GM12892 (cell line): ENCODE results near the gene MAD2L2. TPM values are rescaled to one million over a fixed set of nuclear protein-coding genes. Genes with fewer than 3 reads are reported as not detected.
A peak's percentile ranks its signal among the peaks of the same experiment; 100 is the strongest.

Experiments used
- DNase-seq: peaks from one replicate; pipeline ENCODE4 v3.0.0; 2011; ENCODE audit not compliant: insufficient read length
- FAIRE-seq: peaks from 2 replicates; lab custom pipeline; 2011; peaks lifted over from hg19 to GRCh38; lab: Jason Lieb, UNC
- POLR2A ChIP-seq: IDR thresholded peaks from 2 replicates; pipeline ENCODE4 v1.6.1; 2011; ENCODE audit warnings: low read depth, low read length, control low read depth
- POLR2AphosphoS5 ChIP-seq: IDR thresholded peaks from 2 replicates; pipeline ENCODE4 v1.6.1; 2011; ENCODE audit warnings: low read depth, low read length, control low read depth
- TAF1 ChIP-seq: IDR thresholded peaks from 2 replicates; pipeline ENCODE4 v1.6.1; 2011; ENCODE audit warnings: low read depth, mild to moderate bottlenecking, control low read depth, low read length, borderline replicate concordance
- polyA plus RNA-seq: library from polyadenylated mRNA; unstranded; fragments of >200 nt; gene quantifications from one replicate; pipeline ENCODE4 v1.2.1, GENCODE V29; 2012; ENCODE audit warnings: missing spikeins, inconsistent platforms; ENCODE audit not compliant: missing spikeins

MAD2L2 gene
- polyA plus RNA-seq, result 49.0 TPM

GRCh38 chr1:11681071-11681771, at the start of gene MAD2L2:
TSS of gene MAD2L2 (minus strand) at chr1:11681148. CDS start at chr1:11680601, 547 bp downstream.
- TF ChIP-seq POLR2A, result peak; percentile 71; the same call in 1 of the 2 replicates
- peak; percentile 56; the same call in 1 of the 2 replicates for TF ChIP-seq POLR2AphosphoS5
- no peak for TF ChIP-seq TAF1
- DNase-seq (peak; percentile 96), FAIRE-seq (peak; percentile 93)

- DNase-seq (no peak), FAIRE-seq (no peak)
- TF ChIP-seq TAF1 (no peak), POLR2AphosphoS5 (no peak), POLR2A (no peak)
Measured at GRCh38 chr1:11730429-11730891, 49.5 kb upstream of the MAD2L2 start.

- TF ChIP-seq POLR2A (no peak), TAF1 (no peak)
- no peak for DNase-seq
- peak; percentile 91 for FAIRE-seq
Measured at GRCh38 chr1:11729498-11730428, 48.8 kb upstream of the MAD2L2 start.

DNA sequence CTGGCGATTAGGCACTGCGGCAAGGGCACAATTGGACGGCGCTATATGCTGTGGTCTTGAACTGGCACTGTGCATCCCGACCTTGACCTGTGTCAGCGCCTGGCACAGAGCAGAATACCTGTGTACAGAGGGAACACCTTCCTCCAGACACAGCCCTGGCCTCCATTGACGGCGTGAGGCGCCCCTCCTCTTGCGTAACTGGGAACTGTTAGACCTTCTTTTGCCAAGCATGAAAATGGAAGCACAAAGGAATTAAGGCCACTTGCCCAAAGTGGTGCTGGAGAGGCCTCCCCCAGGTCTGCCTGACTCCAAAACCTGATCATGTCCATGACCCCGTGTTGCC, 48.2 kb upstream of the MAD2L2 start:
- no peak for FAIRE-seq
- no peak for TF ChIP-seq TAF1
- no peak for TF ChIP-seq POLR2AphosphoS5
- TF ChIP-seq POLR2A, result no peak
- DNase-seq, result no peak

DNA sequence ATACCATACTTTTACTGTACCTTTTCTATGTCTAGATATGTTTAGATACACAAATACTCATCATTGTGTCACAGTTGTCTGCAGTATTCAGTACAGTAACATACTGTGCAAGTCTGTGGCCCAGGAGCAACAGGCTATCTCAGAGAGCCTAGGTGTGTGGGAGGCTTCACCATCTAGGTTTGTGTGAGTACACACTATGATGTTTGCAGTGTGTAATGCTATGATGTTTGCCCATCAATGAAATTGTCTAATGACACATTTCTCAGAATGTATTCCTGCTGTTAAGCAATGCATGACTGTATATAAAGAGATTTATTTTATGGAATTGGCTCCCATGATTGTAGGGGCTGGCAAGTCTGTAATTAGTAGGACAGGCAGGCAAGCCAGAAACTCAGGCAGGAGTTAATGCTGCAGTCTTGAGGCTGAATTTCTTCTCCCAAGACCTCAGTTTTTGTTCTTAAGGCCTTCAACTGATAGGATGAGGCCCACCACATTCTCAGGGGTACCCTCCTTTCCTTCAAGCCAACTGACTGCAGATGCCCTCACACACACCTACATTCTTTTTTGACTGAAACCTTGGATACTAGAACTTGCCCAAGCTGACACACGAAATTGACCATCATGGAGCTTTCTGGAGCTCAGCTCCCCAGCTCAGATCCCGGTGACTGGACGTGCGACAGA, 47.3 kb upstream of the MAD2L2 start:
- FAIRE-seq (no peak), DNase-seq (no peak)
- TF ChIP-seq POLR2AphosphoS5, result no peak
- no peak for TF ChIP-seq TAF1
- TF ChIP-seq POLR2A, result no peak

GRCh38 chr1:11727119-11727518, 46.2 kb upstream of the MAD2L2 start:
- DNase-seq, result no peak
- no peak for FAIRE-seq
- TF ChIP-seq TAF1, result no peak
- no peak for TF ChIP-seq POLR2AphosphoS5
- no peak for TF ChIP-seq POLR2A

GRCh38 chr1:11725616-11726015, 44.7 kb upstream of the MAD2L2 start:
- DNase-seq, result no peak
- FAIRE-seq, result no peak
- TF ChIP-seq POLR2A (no peak), POLR2AphosphoS5 (no peak), TAF1 (no peak)

DNA sequence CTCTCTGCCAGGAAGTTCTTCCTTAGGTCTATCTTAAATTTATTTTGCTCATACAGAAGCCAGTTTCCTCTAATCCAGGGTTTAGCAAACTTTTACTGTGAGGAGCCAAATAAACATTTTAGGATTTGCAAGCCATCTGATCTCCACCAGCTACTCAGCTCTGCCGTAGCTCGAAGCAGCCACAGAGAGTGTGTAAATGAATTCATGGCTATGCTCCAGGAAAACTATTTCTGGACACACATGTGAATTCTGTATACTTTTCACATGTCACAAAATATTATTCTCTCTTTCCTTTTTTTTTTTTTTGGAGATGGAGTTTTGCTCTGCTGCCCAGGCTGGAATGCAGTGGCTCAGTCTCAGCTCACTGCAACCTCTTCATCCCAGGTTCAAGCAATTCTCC, 41.6 kb upstream of the MAD2L2 start:
- TF ChIP-seq TAF1 (no peak), POLR2A (no peak), POLR2AphosphoS5 (no peak)
- FAIRE-seq (no peak), DNase-seq (no peak)

DNA sequence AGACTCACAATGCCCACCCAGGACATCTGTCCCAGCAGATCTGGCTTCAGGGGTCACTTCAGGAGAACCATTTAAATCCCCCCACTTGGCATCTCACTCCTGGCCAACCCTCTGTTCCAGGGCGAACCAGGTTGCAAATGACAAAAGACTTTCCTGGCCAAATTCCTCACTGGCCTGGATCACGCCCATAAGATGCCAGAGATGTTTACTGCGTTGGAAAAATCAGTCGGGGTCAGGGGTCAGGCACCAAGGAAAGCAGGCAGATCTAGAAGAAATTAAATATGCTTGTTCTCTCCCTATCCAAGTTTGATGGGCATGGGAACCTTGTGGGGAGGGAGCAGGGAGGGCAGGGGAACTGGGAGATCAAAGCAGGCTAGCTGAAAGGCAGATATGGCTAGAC, 40.4 kb upstream of the MAD2L2 start:
- no peak for FAIRE-seq
- no peak for DNase-seq
- no peak for TF ChIP-seq POLR2AphosphoS5
- no peak for TF ChIP-seq POLR2A
- no peak for TF ChIP-seq TAF1

GRCh38 chr1:11720525-11720924, 39.6 kb upstream of the MAD2L2 start:
- FAIRE-seq (no peak), DNase-seq (no peak)
- TF ChIP-seq POLR2A, result no peak
- no peak for TF ChIP-seq TAF1
- TF ChIP-seq POLR2AphosphoS5, result no peak

DNA sequence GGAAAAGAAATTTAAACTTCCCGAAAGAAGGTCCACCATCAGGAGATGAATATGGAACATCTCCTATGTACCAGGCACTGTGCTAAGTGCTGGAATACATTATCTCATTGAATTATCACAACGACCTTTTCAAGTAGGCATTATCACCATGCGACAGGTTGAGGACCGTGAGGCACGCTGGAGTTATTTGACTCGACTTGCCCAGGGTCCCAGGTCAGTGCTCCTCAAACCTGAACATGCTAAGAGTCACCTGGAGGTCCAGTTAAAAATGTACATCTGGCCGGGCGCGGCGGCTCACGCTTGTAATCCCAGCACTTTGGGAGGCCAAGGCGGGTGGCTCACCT, 39.1 kb upstream of the MAD2L2 start:
- FAIRE-seq (no peak), DNase-seq (no peak)
- TF ChIP-seq POLR2A (no peak), TAF1 (no peak), POLR2AphosphoS5 (no peak)
